ENCODE measurements around the gene PRKCH.

- TF ChIP-seq POLR2A (IDR thresholded peaks at IDR 0.05; ENCODE audit: low read depth, low read length) = no peak
- no peak for TF ChIP-seq SPI1 (IDR thresholded peaks at IDR 0.05; ENCODE audit: low read depth, low read length)
- TF ChIP-seq PAX5 (IDR thresholded peaks at IDR 0.05; ENCODE audit: insufficient read depth, low read length, severe bottlenecking) = no peak
These were observed 67.7 kb downstream of the PRKCH start for GRCh38 chr14:61388976-61389576.
